HL-60/S4 treated with retinoic acid at 250 ng/mL for 4 days and 3 days (cell line): Measurements from ENCODE around the gene MAGI2.

Experiments used
- in situ Hi-C: fragments of 300-500 bp; cut with MboI; formaldehyde crosslinking; loops from 2 replicates; pipeline ENCODE4 v1.7.0; 2022; ENCODE audit warnings: low sequenced_read_pairs

The MAGI2 gene

GRCh38 chr7:79381921-79382320 lies 71.5 kb downstream of the MAGI2 start:
- in situ Hi-C loops: no loop called here

- in situ Hi-C loops: no loop called here
These were observed 76.4 kb downstream of the MAGI2 start for GRCh38 chr7:79377097-79377496.

- in situ Hi-C loops: no loop called here
These were observed 77.0 kb downstream of the MAGI2 start for GRCh38 chr7:79376299-79377025.

GRCh38 chr7:79361214-79361613 lies 92.3 kb downstream of the MAGI2 start:
- in situ Hi-C loops: no loop called here

- in situ Hi-C loops: no loop called here
These were observed 93.6 kb downstream of the MAGI2 start for GRCh38 chr7:79359827-79360226.

GRCh38 chr7:79357101-79357500 lies 96.4 kb downstream of the MAGI2 start:
- in situ Hi-C loops: no loop called here

GRCh38 chr7:79353720-79354468 lies 99.6 kb downstream of the MAGI2 start:
- in situ Hi-C loops: no loop called here

GRCh38 chr7:79352323-79352722 lies 101.1 kb downstream of the MAGI2 start:
- in situ Hi-C loops: no loop called here

- in situ Hi-C loops: no loop called here
These were observed 106.1 kb downstream of the MAGI2 start for GRCh38 chr7:79347351-79347750.

GRCh38 chr7:79341902-79342301 lies 111.6 kb downstream of the MAGI2 start:
- in situ Hi-C loops: no loop called here

GRCh38 chr7:79340212-79340611 lies 113.3 kb downstream of the MAGI2 start:
- in situ Hi-C loops: no loop called here

- in situ Hi-C loops: no loop called here
These were observed 114.1 kb downstream of the MAGI2 start for GRCh38 chr7:79339208-79339925.

GRCh38 chr7:79337717-79338116 lies 115.8 kb downstream of the MAGI2 start:
- in situ Hi-C loops: no loop called here

GRCh38 chr7:79334841-79335240 lies 118.6 kb downstream of the MAGI2 start:
- in situ Hi-C loops: no loop called here

- in situ Hi-C loops: no loop called here
These were observed 119.1 kb downstream of the MAGI2 start for GRCh38 chr7:79334334-79334733.

- in situ Hi-C loops: no loop called here
These were observed 121.4 kb downstream of the MAGI2 start for GRCh38 chr7:79332091-79332490.

GRCh38 chr7:79329464-79329863 lies 124.0 kb downstream of the MAGI2 start:
- in situ Hi-C loops: no loop called here

GRCh38 chr7:79320741-79321473 lies 132.6 kb downstream of the MAGI2 start:
- in situ Hi-C loops: no loop called here

GRCh38 chr7:79319369-79319768 lies 134.1 kb downstream of the MAGI2 start:
- in situ Hi-C loops: no loop called here

- in situ Hi-C loops: no loop called here
These were observed 135.7 kb downstream of the MAGI2 start for GRCh38 chr7:79317728-79318127.

- in situ Hi-C loops: no loop called here
These were observed 141.4 kb downstream of the MAGI2 start for GRCh38 chr7:79312022-79312421.
